Suprapubic skin (tissue), 4 donors: Measurements from ENCODE around the gene TAF3.

ENCODE experiments used
- CTCF ChIP-seq, 2 donors: fragments of 200-600 bp in 1 of 2; fragments of 450-650 bp in 1 of 2; sonication (generic) in 1 of 2; IDR thresholded peaks; one replicate each; pipeline ENCODE4 v1.5.1; 2016 to 2019; ENCODE audit warnings: antibody characterized with exemption in 2 of 2, mild to moderate bottlenecking in 1 of 2, moderate library complexity in 1 of 2
- EP300 ChIP-seq: sonication (generic); formaldehyde crosslinking; IDR thresholded peaks from one replicate; pipeline ENCODE4 v1.6.1; 2017; ENCODE audit warnings: antibody characterized with exemption
- POLR2AphosphoS5 ChIP-seq, 3 donors: sonication (generic); formaldehyde crosslinking; IDR thresholded peaks; one replicate each; pipeline ENCODE4 v1.6.1; 2017; ENCODE audit warnings: antibody characterized with exemption in 3 of 3

- no peak for TF ChIP-seq CTCF (IDR thresholded peaks at IDR 0.05)
- TF ChIP-seq EP300 = no peak
- no peak for TF ChIP-seq POLR2AphosphoS5 (IDR thresholded peaks at IDR 0.05)
Observed at GRCh38 chr10:7950981-7951847, 132.9 kb downstream of the TAF3 start.
